SK-N-MC (cell line): ENCODE data around the gene SPATA24.

Experiments
- DNase-seq: peaks from one replicate; pipeline ENCODE4 v3.0.0-alpha.2; 2011; ENCODE audit warnings: low read depth, low spot score
- H3K27ac ChIP-seq: fragments of 200-600 bp; sonication (generic); 2 replicates; pipeline ENCODE4 v1.5.1; 2016; ENCODE audit warnings: mixed run types
- H3K36me3 ChIP-seq: fragments of 200-600 bp; sonication (generic); 2 replicates; pipeline ENCODE4 v1.6.1; 2017; ENCODE audit warnings: antibody characterized with exemption, low read length, mixed read lengths; ENCODE audit not compliant: insufficient read depth
- H3K4me3 ChIP-seq: fragments of 200-600 bp; sonication (generic); 2 replicates; pipeline ENCODE4 v1.5.1; 2016
- H3K9ac ChIP-seq: fragments of 200-600 bp; sonication (generic); 2 replicates; pipeline ENCODE4 v1.8.0; 2017; ENCODE audit warnings: mixed run types, mixed read lengths; ENCODE audit not compliant: insufficient read length
- H3K9me3 ChIP-seq: fragments of 200-600 bp; sonication (generic); 2 replicates; pipeline ENCODE4 v1.6.1; 2017; ENCODE audit warnings: low read depth, mild to moderate bottlenecking, antibody characterized with exemption, low read length, moderate library complexity, mixed read lengths
- EZH2 ChIP-seq: fragments of 200-600 bp; sonication (generic); IDR thresholded peaks from one replicate; pipeline ENCODE4 v1.6.1; 2017; ENCODE audit warnings: antibody characterized with exemption
- FOXP2 ChIP-seq: optimal IDR thresholded peaks from 2 replicates; pipeline ENCODE3; 2011; ENCODE audit warnings: mild to moderate bottlenecking, moderate library complexity; ENCODE audit not compliant: insufficient read depth; ENCODE audit errors: extremely low read length, control extremely low read depth
- POLR2AphosphoS5 ChIP-seq: IDR thresholded peaks from 2 replicates; pipeline ENCODE4 v1.6.1; 2012; ENCODE audit warnings: mild to moderate bottlenecking, low read depth, low read length, borderline replicate concordance

Gene SPATA24

GRCh38 chr5:139383275-139383992, 20.5 kb downstream of the SPATA24 start, which contains the start of gene SLC23A1:
Gene SLC23A1, minus strand, starts transcription at chr5:139383297. Its CDS starts 44 bp downstream, at chr5:139383253.
- H3K9me3 ChIP-seq = no peaks in the 10 kb centered on the region
- DNase-seq = no peak
- no peak within 1 kb of the TSS for H3K9ac ChIP-seq
- TF ChIP-seq EZH2 (no peak), POLR2AphosphoS5 (no peak), FOXP2 (no peak)
- H3K27ac ChIP-seq = no peak within 1 kb of the TSS
- no peak within 1 kb of the TSS for H3K4me3 ChIP-seq
- no peaks in the 10 kb centered on the region for H3K36me3 ChIP-seq

DNA sequence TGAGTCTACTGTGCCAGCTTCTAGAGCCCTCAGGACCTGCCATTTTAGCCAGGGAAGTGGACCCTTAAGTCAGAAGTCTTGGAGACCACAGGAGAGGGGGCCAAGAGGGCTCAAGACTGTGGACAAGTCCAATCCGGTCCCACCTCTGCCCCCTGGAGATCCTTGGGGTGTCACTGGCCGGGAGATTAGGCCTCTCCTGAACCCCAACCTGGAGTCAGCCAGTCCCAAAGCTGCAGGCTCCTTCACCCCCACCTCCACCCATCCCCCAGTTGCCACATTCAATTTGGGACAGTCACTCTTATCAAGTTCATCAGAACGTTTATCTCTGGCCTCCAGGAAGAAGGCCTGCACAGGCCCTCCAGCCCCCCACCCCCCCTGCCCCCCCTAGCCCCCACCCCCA, 21.1 kb downstream of the SPATA24 start:
- Histone ChIP-seq H3K36me3 (no peaks in the 10 kb centered on the region), H3K4me3 (no peak overlapping the region), H3K9me3 (no peaks in the 10 kb centered on the region), H3K27ac (no peak overlapping the region), H3K9ac (no peak overlapping the region)
- no peak for DNase-seq
- TF ChIP-seq POLR2AphosphoS5 (no peak), EZH2 (no peak), FOXP2 (no peak)

DNA sequence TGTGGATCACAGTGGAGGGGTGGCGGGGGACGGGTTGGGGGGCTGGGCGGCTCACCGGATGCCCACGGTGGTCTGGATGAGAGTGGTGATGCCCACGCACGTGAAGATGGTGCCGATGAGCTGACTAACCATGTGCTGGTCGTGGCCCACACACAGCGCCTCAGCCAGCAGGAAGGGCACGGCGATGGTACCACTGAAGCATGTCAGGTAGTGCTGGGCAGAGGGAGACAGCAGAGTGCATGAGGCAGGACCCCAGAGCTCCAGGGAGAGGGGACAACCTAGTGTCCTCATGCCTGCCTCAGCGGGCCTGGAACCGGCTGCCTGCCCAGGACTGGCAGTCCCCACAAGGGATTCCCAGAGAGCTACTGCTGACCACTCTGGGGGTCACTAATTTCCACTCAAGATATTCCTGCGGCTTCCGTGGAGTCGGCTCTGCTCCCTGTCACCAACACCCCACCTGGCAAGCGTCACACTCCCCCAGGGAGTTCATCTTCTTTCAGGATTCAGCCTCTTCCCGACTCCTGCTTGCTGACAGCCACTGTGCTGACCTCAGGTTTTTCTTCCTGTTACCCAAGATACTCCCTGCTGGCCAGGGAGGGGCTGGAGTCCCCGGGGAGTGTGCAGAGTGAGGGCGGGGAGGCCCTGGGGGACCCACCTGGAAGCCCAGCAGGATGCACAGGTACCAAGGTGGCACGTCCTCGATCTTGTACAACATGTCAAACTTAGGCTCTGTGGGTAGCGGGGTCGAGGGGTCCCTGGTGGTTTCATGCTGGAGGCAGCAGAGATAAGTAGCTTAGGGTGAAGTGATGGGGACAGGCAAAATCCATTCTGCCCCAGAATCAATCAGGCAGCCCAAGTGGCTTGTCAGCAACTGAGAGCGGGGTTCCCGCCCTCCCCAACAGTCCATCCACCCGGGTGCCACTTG, 21.8 kb downstream of the SPATA24 start:
- DNase-seq = no peak
- no peak overlapping the region for H3K4me3 ChIP-seq

DNA sequence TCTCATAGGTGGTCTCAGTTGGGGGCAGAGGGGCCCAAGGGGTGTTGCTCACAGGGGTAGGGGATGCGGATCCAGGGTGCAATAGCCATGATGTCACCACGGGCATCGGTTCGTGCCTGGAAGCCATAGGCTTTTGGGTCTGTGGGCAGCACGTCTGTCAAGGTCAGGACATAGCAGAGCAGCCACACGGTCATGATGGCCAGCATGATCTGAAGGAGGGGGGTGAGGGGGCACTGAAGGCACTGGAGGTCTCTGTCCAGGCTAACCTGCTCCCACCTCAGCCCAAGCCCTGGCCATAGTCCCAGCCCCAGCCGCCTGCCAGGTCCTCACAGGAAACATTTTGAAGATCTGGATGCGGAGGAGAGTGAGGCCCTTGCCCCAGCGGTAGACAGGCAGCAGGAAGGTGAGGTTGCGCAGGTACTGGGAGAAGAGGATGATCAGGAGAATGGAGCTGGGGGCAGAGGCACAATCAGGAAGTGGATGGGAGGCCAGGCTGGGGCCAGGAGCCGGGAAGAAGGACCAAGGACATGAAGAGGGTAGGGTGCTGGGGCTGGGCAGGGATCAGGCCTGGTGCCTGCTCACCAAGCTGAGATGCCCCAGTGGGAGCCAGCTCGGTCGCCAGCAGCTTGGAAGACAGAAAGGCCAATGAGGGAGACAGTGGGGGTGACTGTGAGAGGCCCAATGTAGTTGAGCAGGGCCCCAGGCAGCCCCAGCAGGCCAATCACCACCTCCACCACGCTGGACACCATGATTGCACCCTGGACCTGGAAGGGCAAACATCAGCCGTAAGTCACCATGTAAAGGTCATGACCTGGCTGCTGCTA, 24.1 kb downstream of the SPATA24 start:
- no peak overlapping the region for H3K4me3 ChIP-seq
- H3K36me3 ChIP-seq = no peaks in the 10 kb centered on the region
- no peak for DNase-seq
- H3K9ac ChIP-seq = no peak overlapping the region
- no peak for TF ChIP-seq EZH2
- TF ChIP-seq FOXP2 = no peak
- no peak for TF ChIP-seq POLR2AphosphoS5
- no peaks in the 10 kb centered on the region for H3K9me3 ChIP-seq
- H3K27ac ChIP-seq = no peak overlapping the region

More for the DNA sequence above, 21.8 kb downstream of the SPATA24 start:
- Histone ChIP-seq H3K36me3 (no peaks in the 10 kb centered on the region), H3K9ac (no peak overlapping the region), H3K9me3 (no peaks in the 10 kb centered on the region), H3K27ac (no peak overlapping the region)
- TF ChIP-seq FOXP2 (no peak), POLR2AphosphoS5 (no peak), EZH2 (no peak)

GRCh38 chr5:139378941-139379361, 24.9 kb downstream of the SPATA24 start:
- H3K36me3 ChIP-seq = no peaks in the 10 kb centered on the region
- no peak overlapping the region for H3K27ac ChIP-seq
- H3K9me3 ChIP-seq = no peaks in the 10 kb centered on the region
- no peak overlapping the region for H3K4me3 ChIP-seq
- no peak for DNase-seq
- no peak overlapping the region for H3K9ac ChIP-seq
- no peak for TF ChIP-seq EZH2
- no peak for TF ChIP-seq FOXP2
- TF ChIP-seq POLR2AphosphoS5 = no peak

DNA sequence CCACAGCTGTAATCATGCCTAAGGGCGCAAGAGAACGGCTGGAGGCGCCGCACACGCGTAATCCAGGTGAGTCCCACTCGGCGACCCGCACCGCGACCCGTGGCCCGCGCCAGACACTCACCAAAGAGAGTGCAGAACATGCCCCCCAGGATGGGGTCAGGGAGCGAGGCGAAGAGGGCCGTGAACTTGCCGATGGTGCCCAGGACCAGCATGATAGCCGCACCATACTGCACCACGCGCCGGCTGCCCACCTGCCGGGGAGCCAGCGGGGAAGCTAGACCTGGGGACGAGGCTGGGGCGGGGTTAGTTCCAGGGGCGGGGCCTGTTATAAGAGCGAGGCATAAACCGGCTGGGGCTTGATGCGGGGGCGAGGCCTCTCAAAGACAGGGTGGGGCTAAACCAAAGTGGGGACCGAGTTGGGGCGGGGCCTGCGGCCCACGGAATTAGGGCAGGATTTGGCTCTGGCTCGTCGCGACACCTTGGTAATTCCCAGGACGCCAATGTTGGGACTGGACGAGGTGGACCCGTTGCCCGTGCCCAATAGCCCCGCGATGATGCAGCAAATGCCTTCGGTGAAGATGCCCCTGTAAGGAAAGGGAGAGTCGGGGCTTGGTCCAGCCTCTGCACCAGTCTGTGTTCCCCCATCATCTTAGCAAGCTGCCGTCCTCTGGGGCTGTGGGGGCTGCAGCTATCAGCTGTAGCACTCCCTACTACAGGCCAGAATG, 25.6 kb downstream of the SPATA24 start:
- H3K36me3 ChIP-seq = no peaks in the 10 kb centered on the region
- no peak for TF ChIP-seq FOXP2
- no peak for TF ChIP-seq POLR2AphosphoS5
- TF ChIP-seq EZH2 = no peak
- no peak for DNase-seq
- no peak overlapping the region for H3K27ac ChIP-seq
- H3K4me3 ChIP-seq = no peak overlapping the region
- no peaks in the 10 kb centered on the region for H3K9me3 ChIP-seq
- H3K9ac ChIP-seq = no peak overlapping the region

- Histone ChIP-seq H3K36me3 (no peaks in the 10 kb centered on the region; the same call in 1 of the 2 replicates), H3K9ac (no peak overlapping the region), H3K4me3 (no peak overlapping the region), H3K9me3 (no peaks in the 10 kb centered on the region), H3K27ac (no peak overlapping the region)
- TF ChIP-seq FOXP2 (no peak), POLR2AphosphoS5 (no peak), EZH2 (no peak)
- DNase-seq = no peak
These were observed 26.7 kb downstream of the SPATA24 start for GRCh38 chr5:139377226-139377625.
